ENCODE measurements around the gene MRPS12.

Gene MRPS12

GRCh38 chr19:38970664-38971532 is 40.2 kb downstream of the MRPS12 start:
- H3K9ac ChIP-seq (ENCODE audit: low read length): no peak overlapping the region
- H3K4me3 ChIP-seq (ENCODE audit: low read length): no peak overlapping the region
- H3K27me3 ChIP-seq (replicated peaks; ENCODE audit: insufficient read depth, low read length): peaks cover 14% of the 10 kb centered on the region
- no peaks in the 10 kb centered on the region for H3K9me2 ChIP-seq (replicated peaks; ENCODE audit: insufficient read depth, low read length)
- no peaks in the 10 kb centered on the region for H3K79me2 ChIP-seq (ENCODE audit: low read length)
- TF ChIP-seq EZH2 (optimal IDR thresholded peaks at IDR 0.05; ENCODE audit: low read depth, low read length) (no peak), EZH2phosphoT487 (IDR thresholded peaks at IDR 0.05; ENCODE audit: low read length) (no peak)
- no peak overlapping the region for H2AFZ ChIP-seq (ENCODE audit: low read length)
- H3K27ac ChIP-seq (ENCODE audit: low read length): no peak overlapping the region
- no peaks in the 10 kb centered on the region for H3F3A ChIP-seq (ENCODE audit: insufficient read depth, low read length)
- H4K20me1 ChIP-seq (ENCODE audit: insufficient read depth, low read length): no peaks in the 10 kb centered on the region
- DNase-seq: no peak
- H3K4me1 ChIP-seq (ENCODE audit: low read length): no peaks in the 10 kb centered on the region
- H3K4me2 ChIP-seq (ENCODE audit: low read depth, low read length): no peak overlapping the region
- H3K36me3 ChIP-seq (replicated peaks; ENCODE audit: insufficient read depth, low read length): no peaks in the 10 kb centered on the region
- H3K9me3 ChIP-seq (replicated peaks; ENCODE audit: insufficient read depth, low read length): no peaks in the 10 kb centered on the region

- no peak overlapping the region for H2AFZ ChIP-seq (ENCODE audit: low read length)
- no peak for DNase-seq
- H3K9me3 ChIP-seq (replicated peaks; ENCODE audit: insufficient read depth, low read length): no peaks in the 10 kb centered on the region
- H3K27me3 ChIP-seq (replicated peaks; ENCODE audit: insufficient read depth, low read length): peaks cover 22% of the 10 kb centered on the region
- no peaks in the 10 kb centered on the region for H3F3A ChIP-seq (ENCODE audit: insufficient read depth, low read length)
- H3K79me2 ChIP-seq (ENCODE audit: low read length): no peaks in the 10 kb centered on the region
- H3K36me3 ChIP-seq (replicated peaks; ENCODE audit: insufficient read depth, low read length): no peaks in the 10 kb centered on the region
- no peaks in the 10 kb centered on the region for H3K9me2 ChIP-seq (replicated peaks; ENCODE audit: insufficient read depth, low read length)
- no peaks in the 10 kb centered on the region for H3K4me1 ChIP-seq (ENCODE audit: low read length)
- H3K4me3 ChIP-seq (ENCODE audit: low read length): no peak overlapping the region
- H3K27ac ChIP-seq (ENCODE audit: low read length): no peak overlapping the region
- TF ChIP-seq EZH2phosphoT487 (IDR thresholded peaks at IDR 0.05; ENCODE audit: low read length) (no peak), CTCF (IDR thresholded peaks at IDR 0.05; ENCODE audit: low read length) (no peak), EZH2 (optimal IDR thresholded peaks at IDR 0.05; ENCODE audit: low read depth, low read length) (no peak)
- no peak overlapping the region for H3K9ac ChIP-seq (ENCODE audit: low read length)
- H4K20me1 ChIP-seq (ENCODE audit: insufficient read depth, low read length): no peaks in the 10 kb centered on the region
- H3K4me2 ChIP-seq (ENCODE audit: low read depth, low read length): no peak overlapping the region
These were observed 40.9 kb downstream of the MRPS12 start for GRCh38 chr19:38971672-38972071.

DNA sequence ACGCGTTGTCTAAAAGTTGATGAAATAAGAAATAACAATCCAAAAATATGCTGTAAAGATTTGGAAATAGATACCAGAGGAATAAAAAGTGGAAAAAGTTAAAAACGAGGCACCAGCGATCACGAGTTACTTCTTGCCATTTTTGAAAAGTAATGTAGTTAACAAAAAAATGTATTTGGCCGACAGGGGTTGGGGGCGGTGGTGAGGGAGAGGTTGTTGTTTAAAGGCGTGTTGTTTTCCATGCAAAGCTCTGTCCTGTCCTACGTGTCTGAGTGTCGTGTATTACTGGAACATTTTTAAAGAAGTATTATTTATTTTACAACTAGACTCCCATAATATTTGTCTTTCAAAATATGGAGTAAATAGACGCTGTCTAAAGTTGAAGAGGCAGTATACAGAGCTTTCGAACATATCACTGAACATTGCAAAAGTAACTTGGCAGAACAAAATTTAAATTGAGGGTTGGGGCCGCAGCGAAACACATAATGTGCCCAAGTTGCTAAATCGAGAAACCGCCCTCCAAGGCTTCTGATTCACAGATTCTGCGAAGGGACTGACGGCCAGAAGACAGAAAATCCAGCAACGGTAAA is 44.0 kb downstream of the MRPS12 start:
- Histone ChIP-seq H2AFZ (ENCODE audit: low read length) (no peak overlapping the region), H3K4me3 (ENCODE audit: low read length) (no peak overlapping the region), H4K20me1 (ENCODE audit: insufficient read depth, low read length) (no peaks in the 10 kb centered on the region), H3K4me1 (ENCODE audit: low read length) (peaks cover 12% of the 10 kb centered on the region), H3K9me3 (replicated peaks; ENCODE audit: insufficient read depth, low read length) (no peaks in the 10 kb centered on the region), H3K27me3 (replicated peaks; ENCODE audit: insufficient read depth, low read length) (peaks cover 22% of the 10 kb centered on the region), H3F3A (ENCODE audit: insufficient read depth, low read length) (no peaks in the 10 kb centered on the region), H3K9ac (ENCODE audit: low read length) (no peak overlapping the region), H3K27ac (ENCODE audit: low read length) (no peak overlapping the region), H3K36me3 (replicated peaks; ENCODE audit: insufficient read depth, low read length) (no peaks in the 10 kb centered on the region), H3K9me2 (replicated peaks; ENCODE audit: insufficient read depth, low read length) (no peaks in the 10 kb centered on the region), H3K79me2 (ENCODE audit: low read length) (no peaks in the 10 kb centered on the region), H3K4me2 (ENCODE audit: low read depth, low read length) (no peak overlapping the region)
- no peak for DNase-seq
- TF ChIP-seq CTCF (IDR thresholded peaks at IDR 0.05; ENCODE audit: low read length): no peak
- TF ChIP-seq EZH2 (optimal IDR thresholded peaks at IDR 0.05; ENCODE audit: low read depth, low read length): no peak
- TF ChIP-seq EZH2phosphoT487 (IDR thresholded peaks at IDR 0.05; ENCODE audit: low read length): no peak

Measured in MM.1S (cell line).